ENCODE results near the gene PLXNA4.

GRCh38 chr7:132386201-132386681 lies 190.0 kb downstream of the PLXNA4 start:
- TF ChIP-seq CTCF (IDR thresholded peaks at IDR 0.05; ENCODE audit: insufficient read depth, low read length) (no peak), REST (IDR thresholded peaks at IDR 0.05; ENCODE audit: insufficient replicate concordance, low read depth) (no peak), GABPA (IDR thresholded peaks at IDR 0.05; ENCODE audit: low read depth) (no peak), POLR2AphosphoS5 (IDR thresholded peaks at IDR 0.05; ENCODE audit: low read depth) (no peak)
